Gastrocnemius medialis (tissue), 4 donors: ENCODE results near the gene TRIO.

ENCODE experiments used
- POLR2A ChIP-seq, 2 donors: fragments of 450-650 bp; IDR thresholded peaks; one replicate each; pipeline ENCODE4 v1.6.1; 2017; ENCODE audit warnings: antibody characterized with exemption in 2 of 2, mild to moderate bottlenecking in 2 of 2, moderate library complexity in 2 of 2
- TF ChIP-seq, protein P1 (sequence below), 5 experiments: fragments of 450-650 bp in 3 of 5; fragments of 200-600 bp in 2 of 5; sonication (generic) in 2 of 5; IDR thresholded peaks in 4 of 5; conservative IDR thresholded peaks in 1 of 5; 1 replicate in 4 of 5; 2 replicates in 1 of 5; pipeline ENCODE4 v1.5.1; 2016 to 2019; ENCODE audit warnings: antibody characterized with exemption in 5 of 5, mild to moderate bottlenecking in 3 of 5, moderate library complexity in 3 of 5

DNA sequence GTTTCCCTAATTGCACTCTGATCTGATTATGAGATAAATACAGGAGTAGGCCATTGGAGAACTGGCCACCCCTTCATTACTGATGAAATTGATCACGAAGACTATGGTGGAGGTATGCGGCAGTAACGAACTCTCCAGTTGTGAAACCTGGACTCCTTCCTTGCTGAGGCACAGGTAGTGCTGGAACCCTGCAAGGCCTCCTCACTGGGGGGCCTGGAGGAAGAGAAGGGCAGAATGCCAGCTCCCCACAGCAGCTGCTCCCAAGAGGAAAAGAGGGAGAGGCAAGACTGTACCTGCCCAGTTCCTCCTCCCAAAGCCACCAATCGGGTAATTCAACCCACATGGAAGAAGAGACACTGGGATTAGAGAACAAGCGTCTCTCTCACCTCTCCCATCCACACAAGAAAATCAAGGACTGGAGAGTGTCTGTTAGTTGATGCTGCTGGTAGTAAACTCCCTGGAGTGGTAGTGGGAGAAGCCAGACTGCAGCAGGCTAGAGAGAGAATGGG is 19.1 kb upstream of the TRIO start:
- no peak for TF ChIP-seq POLR2A (IDR thresholded peaks at IDR 0.05)
- TF ChIP-seq, protein P1, sequence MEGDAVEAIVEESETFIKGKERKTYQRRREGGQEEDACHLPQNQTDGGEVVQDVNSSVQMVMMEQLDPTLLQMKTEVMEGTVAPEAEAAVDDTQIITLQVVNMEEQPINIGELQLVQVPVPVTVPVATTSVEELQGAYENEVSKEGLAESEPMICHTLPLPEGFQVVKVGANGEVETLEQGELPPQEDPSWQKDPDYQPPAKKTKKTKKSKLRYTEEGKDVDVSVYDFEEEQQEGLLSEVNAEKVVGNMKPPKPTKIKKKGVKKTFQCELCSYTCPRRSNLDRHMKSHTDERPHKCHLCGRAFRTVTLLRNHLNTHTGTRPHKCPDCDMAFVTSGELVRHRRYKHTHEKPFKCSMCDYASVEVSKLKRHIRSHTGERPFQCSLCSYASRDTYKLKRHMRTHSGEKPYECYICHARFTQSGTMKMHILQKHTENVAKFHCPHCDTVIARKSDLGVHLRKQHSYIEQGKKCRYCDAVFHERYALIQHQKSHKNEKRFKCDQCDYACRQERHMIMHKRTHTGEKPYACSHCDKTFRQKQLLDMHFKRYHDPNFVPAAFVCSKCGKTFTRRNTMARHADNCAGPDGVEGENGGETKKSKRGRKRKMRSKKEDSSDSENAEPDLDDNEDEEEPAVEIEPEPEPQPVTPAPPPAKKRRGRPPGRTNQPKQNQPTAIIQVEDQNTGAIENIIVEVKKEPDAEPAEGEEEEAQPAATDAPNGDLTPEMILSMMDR (IDR thresholded peaks at IDR 0.05 in 4 of 5, conservative IDR thresholded peaks at IDR 0.05 in 1 of 5), result no peak
